Parathyroid adenoma (tissue), 2 donors: ENCODE results near the gene ZC3HAV1.
"Not testable (repeated sequence)": the region's sequence is repeated elsewhere in the genome, so short reads cannot be mapped to it uniquely, and the experiment has no call there.

ENCODE experiments used
- H2AFZ ChIP-seq: fragments of 300-600 bp; sonication (generic); one replicate; pipeline ENCODE4 v1.7.0; 2017; ENCODE audit warnings: antibody characterized with exemption, mild to moderate bottlenecking
- H3K27ac ChIP-seq: fragments of 300-600 bp; sonication (generic); one replicate; pipeline ENCODE4 v1.7.0; 2017
- H3K27me3 ChIP-seq: fragments of 300-600 bp; sonication (generic); one replicate; pipeline ENCODE4 v1.7.0; 2017; ENCODE audit warnings: low read length; ENCODE audit not compliant: control insufficient read depth, insufficient read depth
- H3K36me3 ChIP-seq: fragments of 300-600 bp; sonication (generic); one replicate; pipeline ENCODE4 v1.7.0; 2017; ENCODE audit warnings: low read length; ENCODE audit not compliant: control insufficient read depth, insufficient read depth
- H3K4me1 ChIP-seq: fragments of 300-600 bp; sonication (generic); one replicate; pipeline ENCODE4 v1.7.0; 2017; ENCODE audit warnings: control low read depth
- H3K4me2 ChIP-seq: fragments of 300-600 bp; sonication (generic); one replicate; pipeline ENCODE4 v1.7.0; 2017; ENCODE audit warnings: low read length
- H3K4me3 ChIP-seq: fragments of 300-600 bp; sonication (generic); one replicate; pipeline ENCODE4 v1.7.0; 2017; ENCODE audit warnings: low read depth, low read length
- H3K79me2 ChIP-seq: fragments of 300-600 bp; sonication (generic); one replicate; pipeline ENCODE4 v1.7.0; 2017; ENCODE audit warnings: control low read depth
- H3K9ac ChIP-seq: fragments of 300-600 bp; sonication (generic); one replicate; pipeline ENCODE4 v1.7.0; 2017; ENCODE audit warnings: mild to moderate bottlenecking
- H3K9me3 ChIP-seq: fragments of 300-600 bp; sonication (generic); one replicate; pipeline ENCODE4 v1.7.0; 2017; ENCODE audit warnings: low read length; ENCODE audit not compliant: control insufficient read depth
- TF ChIP-seq, protein P1 (sequence below): fragments of 300-600 bp; sonication (generic); IDR thresholded peaks from one replicate; pipeline ENCODE4 v1.7.0; 2017; ENCODE audit warnings: antibody characterized with exemption, mild to moderate bottlenecking
- donor health status: primary hyperparathyroidism.

ZC3HAV1 gene

GRCh38 chr7:139060695-139061237, 48.8 kb downstream of the ZC3HAV1 start:
- no peaks in the 10 kb centered on the region for H3K27me3 ChIP-seq
- no peak overlapping the region for H3K27ac ChIP-seq
- peaks cover 2% of the 10 kb centered on the region for H3K79me2 ChIP-seq
- no peak overlapping the region for H3K4me2 ChIP-seq
- no peaks in the 10 kb centered on the region for H3K9me3 ChIP-seq
- TF ChIP-seq, protein P1, sequence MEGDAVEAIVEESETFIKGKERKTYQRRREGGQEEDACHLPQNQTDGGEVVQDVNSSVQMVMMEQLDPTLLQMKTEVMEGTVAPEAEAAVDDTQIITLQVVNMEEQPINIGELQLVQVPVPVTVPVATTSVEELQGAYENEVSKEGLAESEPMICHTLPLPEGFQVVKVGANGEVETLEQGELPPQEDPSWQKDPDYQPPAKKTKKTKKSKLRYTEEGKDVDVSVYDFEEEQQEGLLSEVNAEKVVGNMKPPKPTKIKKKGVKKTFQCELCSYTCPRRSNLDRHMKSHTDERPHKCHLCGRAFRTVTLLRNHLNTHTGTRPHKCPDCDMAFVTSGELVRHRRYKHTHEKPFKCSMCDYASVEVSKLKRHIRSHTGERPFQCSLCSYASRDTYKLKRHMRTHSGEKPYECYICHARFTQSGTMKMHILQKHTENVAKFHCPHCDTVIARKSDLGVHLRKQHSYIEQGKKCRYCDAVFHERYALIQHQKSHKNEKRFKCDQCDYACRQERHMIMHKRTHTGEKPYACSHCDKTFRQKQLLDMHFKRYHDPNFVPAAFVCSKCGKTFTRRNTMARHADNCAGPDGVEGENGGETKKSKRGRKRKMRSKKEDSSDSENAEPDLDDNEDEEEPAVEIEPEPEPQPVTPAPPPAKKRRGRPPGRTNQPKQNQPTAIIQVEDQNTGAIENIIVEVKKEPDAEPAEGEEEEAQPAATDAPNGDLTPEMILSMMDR: no peak
- H3K4me3 ChIP-seq: no peak overlapping the region
- no peak overlapping the region for H3K9ac ChIP-seq
- H3K36me3 ChIP-seq: no peaks in the 10 kb centered on the region
- no peak overlapping the region for H2AFZ ChIP-seq
- H3K4me1 ChIP-seq: no peaks in the 10 kb centered on the region

- Histone ChIP-seq H2AFZ (no peak overlapping the region), H3K9me3 (no peaks in the 10 kb centered on the region), H3K4me1 (no peaks in the 10 kb centered on the region), H3K9ac (no peak overlapping the region), H3K4me3 (no peak overlapping the region), H3K79me2 (no peaks in the 10 kb centered on the region), H3K36me3 (no peaks in the 10 kb centered on the region), H3K27me3 (no peaks in the 10 kb centered on the region), H3K27ac (no peak overlapping the region), H3K4me2 (no peak overlapping the region)
- TF ChIP-seq, protein P1: no peak
Observed at GRCh38 chr7:139059905-139060304, 49.6 kb downstream of the ZC3HAV1 start.

DNA sequence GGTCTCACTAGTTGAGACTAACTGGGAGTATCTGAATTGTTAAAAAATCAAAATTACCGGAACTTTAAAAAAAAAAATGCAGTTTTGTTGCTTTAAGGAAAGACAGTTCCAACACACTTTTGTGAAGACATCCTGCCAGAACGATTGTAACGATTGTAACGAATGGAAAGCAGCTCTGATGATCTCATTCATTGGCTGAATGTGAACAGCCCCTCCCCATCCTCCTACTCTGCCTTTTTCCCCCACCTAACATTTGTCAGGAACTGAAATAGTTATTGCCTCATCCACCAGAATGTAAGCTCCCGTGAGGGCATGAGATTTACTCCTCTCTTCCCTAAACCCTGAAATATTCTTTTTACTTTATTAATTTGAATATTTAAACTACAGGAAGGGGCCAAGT, 50.6 kb downstream of the ZC3HAV1 start:
- H3K4me2 ChIP-seq: no peak overlapping the region
- no peak overlapping the region for H3K4me3 ChIP-seq
- TF ChIP-seq, protein P1: no peak
- H3K9ac ChIP-seq: no peak overlapping the region
- H3K4me1 ChIP-seq: no peaks in the 10 kb centered on the region
- peak overlapping the region; percentile 27 for H3K27ac ChIP-seq
- H2AFZ ChIP-seq: no peak overlapping the region
- H3K36me3 ChIP-seq: no peaks in the 10 kb centered on the region
- H3K27me3 ChIP-seq: no peaks in the 10 kb centered on the region
- H3K79me2 ChIP-seq: no peaks in the 10 kb centered on the region
- H3K9me3 ChIP-seq: no peaks in the 10 kb centered on the region

GRCh38 chr7:139055674-139056073, 53.8 kb downstream of the ZC3HAV1 start:
- H3K36me3 ChIP-seq: no peaks in the 10 kb centered on the region
- TF ChIP-seq, protein P1: no peak
- H2AFZ ChIP-seq: no peak overlapping the region
- no peak overlapping the region for H3K9ac ChIP-seq
- H3K9me3 ChIP-seq: no peaks in the 10 kb centered on the region
- H3K27ac ChIP-seq: no peak overlapping the region
- H3K27me3 ChIP-seq: no peaks in the 10 kb centered on the region
- H3K4me2 ChIP-seq: no peak overlapping the region
- no peak overlapping the region for H3K4me3 ChIP-seq
- H3K4me1 ChIP-seq: no peaks in the 10 kb centered on the region
- no peaks in the 10 kb centered on the region for H3K79me2 ChIP-seq

- H3K9me3 ChIP-seq, H2AFZ ChIP-seq, H3K36me3 ChIP-seq, H3K4me3 ChIP-seq, H3K9ac ChIP-seq, H3K4me2 ChIP-seq, H3K4me1 ChIP-seq, H3K79me2 ChIP-seq, H3K27me3 ChIP-seq, H3K27ac ChIP-seq: not testable (repeated sequence)
Observed at GRCh38 chr7:139054656-139055055, 54.9 kb downstream of the ZC3HAV1 start.
